Neural cell (in vitro differentiated cells): Measurements from ENCODE around the gene CPEB3. TPM values are rescaled to one million over a fixed set of nuclear protein-coding genes. Genes with fewer than 3 reads are reported as not detected.
"Not testable (repeated sequence)": the region's sequence is repeated elsewhere in the genome, so short reads cannot be mapped to it uniquely, and the experiment has no call there.

Source experiments
- H2AFZ ChIP-seq: fragments of 200-600, 300-800 bp; sonication (generic), shearing (Covaris generic); 2 replicates; pipeline ENCODE4 v1.6.0; 2014; ENCODE audit warnings: low read depth, mild to moderate bottlenecking, antibody characterized with exemption, low read length, moderate library complexity
- H3F3A ChIP-seq: fragments of 200-600 bp; shearing (Covaris generic); 2 replicates; pipeline ENCODE4 v1.6.1; 2016; ENCODE audit warnings: mild to moderate bottlenecking, moderate library complexity, mixed read lengths, antibody characterized with exemption, low read length; ENCODE audit not compliant: insufficient read depth, poor library complexity, severe bottlenecking
- H3K27ac ChIP-seq: fragments of 200-600, 300-800 bp; sonication (generic), shearing (Covaris generic); 2 replicates; pipeline ENCODE4 v1.5.1; 2014; ENCODE audit warnings: mild to moderate bottlenecking, low read length, moderate library complexity
- H3K27me3 ChIP-seq: fragments of 300-800, 200-600 bp; sonication (generic), shearing (Covaris generic); 2 replicates; pipeline ENCODE4 v1.6.0; 2014; ENCODE audit warnings: mild to moderate bottlenecking, low read depth, low read length, moderate library complexity; ENCODE audit not compliant: insufficient read depth
- H3K36me3 ChIP-seq: fragments of 300-800, 200-600 bp; sonication (generic), shearing (Covaris generic); 2 replicates; pipeline ENCODE4 v1.5.1; 2014; ENCODE audit warnings: mild to moderate bottlenecking, antibody characterized with exemption, low read length, moderate library complexity; ENCODE audit not compliant: insufficient read depth
- H3K4me2 ChIP-seq: fragments of 300-800, 200-600 bp; sonication (generic), shearing (Covaris generic); 2 replicates; pipeline ENCODE4 v1.6.0; 2014; ENCODE audit warnings: mild to moderate bottlenecking, low read length
- H3K4me3 ChIP-seq: fragments of 300-800, 200-600 bp; sonication (generic), shearing (Covaris generic); 2 replicates; pipeline ENCODE4 v1.5.1; 2014; ENCODE audit warnings: mild to moderate bottlenecking, low read length, moderate library complexity
- H3K79me2 ChIP-seq: fragments of 200-600 bp; shearing (Covaris generic); replicated peaks from 2 replicates; pipeline ENCODE4 v1.6.0; 2014; ENCODE audit warnings: mild to moderate bottlenecking, low read length, moderate library complexity; ENCODE audit not compliant: insufficient read depth
- H3K9ac ChIP-seq: fragments of 300-800, 200-600 bp; sonication (generic), shearing (Covaris generic); 2 replicates; pipeline ENCODE4 v1.6.1; 2016; ENCODE audit warnings: mild to moderate bottlenecking, low read length, mixed read lengths
- H3K9me2 ChIP-seq: fragments of 200-600 bp; shearing (Covaris generic); 2 replicates; pipeline ENCODE4 v1.6.1; 2016; ENCODE audit warnings: mild to moderate bottlenecking, low read length, mixed read lengths; ENCODE audit not compliant: insufficient read depth
- H3K9me3 ChIP-seq: fragments of 200-600, 300-800 bp; sonication (generic), shearing (Covaris generic); 2 replicates; pipeline ENCODE4 v1.6.1; 2016; ENCODE audit warnings: mild to moderate bottlenecking, mixed run types, low read length, moderate library complexity, mixed read lengths
- H4K20me1 ChIP-seq: fragments of 200-600 bp; shearing (Covaris generic); 2 replicates; pipeline ENCODE4 v1.6.1; 2016; ENCODE audit warnings: mild to moderate bottlenecking, mixed run types; ENCODE audit not compliant: insufficient read depth
- CTCF ChIP-seq: fragments of 450-650 bp; IDR thresholded peaks from 2 replicates; pipeline ENCODE4 v1.5.1; 2014; ENCODE audit warnings: antibody characterized with exemption, mild to moderate bottlenecking, moderate library complexity; ENCODE audit not compliant: poor library complexity, severe bottlenecking
- EP300 ChIP-seq: fragments of 450-650 bp; conservative IDR thresholded peaks from 2 replicates; pipeline ENCODE4 v1.6.1; 2014; ENCODE audit warnings: antibody characterized with exemption, mild to moderate bottlenecking, moderate library complexity; ENCODE audit not compliant: poor library complexity, severe bottlenecking
- EZH2 ChIP-seq: fragments of 200-600, 300-800 bp; shearing (Covaris generic), sonication (generic); IDR thresholded peaks from 2 replicates; pipeline ENCODE4 v1.6.1; 2014; ENCODE audit warnings: antibody characterized with exemption, low read length, borderline replicate concordance, mild to moderate bottlenecking; ENCODE audit not compliant: insufficient read depth, poor library complexity, severe bottlenecking
- MXI1 ChIP-seq: fragments of 450-650 bp; conservative IDR thresholded peaks from 2 replicates; pipeline ENCODE4 v1.6.1; 2014; ENCODE audit warnings: antibody characterized with exemption, mild to moderate bottlenecking; ENCODE audit not compliant: poor library complexity, severe bottlenecking
- POLR2AphosphoS5 ChIP-seq: IDR thresholded peaks from 2 replicates; pipeline ENCODE4 v1.6.1; 2012
- RAD21 ChIP-seq: fragments of 450-650 bp; conservative IDR thresholded peaks from 2 replicates; pipeline ENCODE4 v1.6.1; 2014; ENCODE audit warnings: antibody characterized with exemption, mild to moderate bottlenecking, moderate library complexity
- SMC3 ChIP-seq: fragments of 450-650 bp; conservative IDR thresholded peaks from 2 replicates; pipeline ENCODE4 v1.6.1; 2014; ENCODE audit warnings: antibody characterized with exemption, mild to moderate bottlenecking, moderate library complexity; ENCODE audit not compliant: poor library complexity
- TAF1 ChIP-seq: IDR thresholded peaks from 2 replicates; pipeline ENCODE4 v1.6.1; 2012; ENCODE audit warnings: low read depth
- polyA plus RNA-seq: library from polyadenylated mRNA; depleted of rRNA; stranded (reverse); fragments of >200 nt; gene quantifications from 2 replicates; pipeline ENCODE4 v1.2.3, GENCODE V29; 2014
- TF ChIP-seq, protein P1 (sequence below): IDR thresholded peaks from 2 replicates; pipeline ENCODE4 v1.6.1; 2012; ENCODE audit warnings: borderline replicate concordance

Gene CPEB3
- polyA plus RNA-seq, 1 donor from 2014 or later = 20.0 TPM

- Histone ChIP-seq H3K4me2 (no peak overlapping the region), H3K4me3 (no peak overlapping the region), H3K27me3 (no peaks in the 10 kb centered on the region), H3K9ac (no peak overlapping the region), H3F3A (no peaks in the 10 kb centered on the region), H3K36me3 (no peaks in the 10 kb centered on the region), H2AFZ (no peak overlapping the region), H3K9me2 (no peaks in the 10 kb centered on the region), H4K20me1 (no peaks in the 10 kb centered on the region), H3K9me3 (no peaks in the 10 kb centered on the region), H3K79me2 (no peaks in the 10 kb centered on the region), H3K27ac (no peak overlapping the region)
- no peak for TF ChIP-seq RAD21
- TF ChIP-seq POLR2AphosphoS5 = no peak
- no peak for TF ChIP-seq SMC3
- TF ChIP-seq, protein P1, sequence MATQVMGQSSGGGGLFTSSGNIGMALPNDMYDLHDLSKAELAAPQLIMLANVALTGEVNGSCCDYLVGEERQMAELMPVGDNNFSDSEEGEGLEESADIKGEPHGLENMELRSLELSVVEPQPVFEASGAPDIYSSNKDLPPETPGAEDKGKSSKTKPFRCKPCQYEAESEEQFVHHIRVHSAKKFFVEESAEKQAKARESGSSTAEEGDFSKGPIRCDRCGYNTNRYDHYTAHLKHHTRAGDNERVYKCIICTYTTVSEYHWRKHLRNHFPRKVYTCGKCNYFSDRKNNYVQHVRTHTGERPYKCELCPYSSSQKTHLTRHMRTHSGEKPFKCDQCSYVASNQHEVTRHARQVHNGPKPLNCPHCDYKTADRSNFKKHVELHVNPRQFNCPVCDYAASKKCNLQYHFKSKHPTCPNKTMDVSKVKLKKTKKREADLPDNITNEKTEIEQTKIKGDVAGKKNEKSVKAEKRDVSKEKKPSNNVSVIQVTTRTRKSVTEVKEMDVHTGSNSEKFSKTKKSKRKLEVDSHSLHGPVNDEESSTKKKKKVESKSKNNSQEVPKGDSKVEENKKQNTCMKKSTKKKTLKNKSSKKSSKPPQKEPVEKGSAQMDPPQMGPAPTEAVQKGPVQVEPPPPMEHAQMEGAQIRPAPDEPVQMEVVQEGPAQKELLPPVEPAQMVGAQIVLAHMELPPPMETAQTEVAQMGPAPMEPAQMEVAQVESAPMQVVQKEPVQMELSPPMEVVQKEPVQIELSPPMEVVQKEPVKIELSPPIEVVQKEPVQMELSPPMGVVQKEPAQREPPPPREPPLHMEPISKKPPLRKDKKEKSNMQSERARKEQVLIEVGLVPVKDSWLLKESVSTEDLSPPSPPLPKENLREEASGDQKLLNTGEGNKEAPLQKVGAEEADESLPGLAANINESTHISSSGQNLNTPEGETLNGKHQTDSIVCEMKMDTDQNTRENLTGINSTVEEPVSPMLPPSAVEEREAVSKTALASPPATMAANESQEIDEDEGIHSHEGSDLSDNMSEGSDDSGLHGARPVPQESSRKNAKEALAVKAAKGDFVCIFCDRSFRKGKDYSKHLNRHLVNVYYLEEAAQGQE = no peak
- no peak for TF ChIP-seq MXI1
- TF ChIP-seq EZH2 = no peak
- no peak for TF ChIP-seq EP300
- no peak for TF ChIP-seq CTCF
- no peak for TF ChIP-seq TAF1
These were observed 171.5 kb downstream of the CPEB3 start for GRCh38 chr10:92119340-92119739.

DNA sequence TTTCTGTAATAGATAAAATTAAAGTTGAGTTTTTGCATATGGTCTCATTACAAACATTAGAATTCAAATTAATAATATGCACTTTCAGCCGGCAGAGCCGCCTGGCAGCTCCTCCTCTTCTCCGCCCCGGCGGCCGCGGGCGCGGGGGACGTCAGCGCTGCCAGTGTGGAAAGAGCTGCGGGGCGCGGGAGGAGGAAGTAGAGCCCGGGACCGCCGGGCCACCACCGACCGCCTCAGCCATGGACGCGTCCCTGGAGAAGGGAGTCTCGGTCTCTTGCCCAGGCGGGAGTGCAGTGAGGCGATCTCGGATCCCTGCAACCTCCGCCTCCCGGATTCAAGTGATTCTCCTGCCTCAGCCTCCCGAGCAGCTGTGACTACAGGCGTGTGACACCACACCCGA lies 176.0 kb downstream of the CPEB3 start:
- H2AFZ ChIP-seq, H3K4me2 ChIP-seq, H3K9me2 ChIP-seq, H3K9ac ChIP-seq, H3K79me2 ChIP-seq, H3F3A ChIP-seq, H3K4me3 ChIP-seq, H4K20me1 ChIP-seq, H3K36me3 ChIP-seq, H3K9me3 ChIP-seq, H3K27me3 ChIP-seq, H3K27ac ChIP-seq: not testable (repeated sequence)
